Mesenchymal stem cell (in vitro differentiated cells and primary cell): ENCODE results near the gene METTL26.

Experiments
- DNase-seq: peaks from one replicate; pipeline ENCODE4 v3.0.0-alpha.2; 2013
- H2AFZ ChIP-seq: one replicate; pipeline ENCODE4 v1.6.1; 2013; ENCODE audit warnings: low read depth, mild to moderate bottlenecking, control low read depth, inconsistent platforms, low read length, moderate library complexity
- H2AK5ac ChIP-seq: 2 replicates; pipeline ENCODE4 v1.6.1; 2013; ENCODE audit warnings: low read length, moderate library complexity, mild to moderate bottlenecking, inconsistent platforms; ENCODE audit not compliant: severe bottlenecking
- H2BK120ac ChIP-seq: one replicate; pipeline ENCODE4 v1.6.1; 2013; ENCODE audit warnings: low read depth, mild to moderate bottlenecking, inconsistent platforms, low read length, moderate library complexity
- H2BK12ac ChIP-seq, 2 experiments: one replicate each; pipeline ENCODE4 v1.6.1; 2013; ENCODE audit warnings: inconsistent platforms in 2 of 2, low read length in 2 of 2, mild to moderate bottlenecking in 2 of 2, moderate library complexity in 2 of 2, control low read depth in 1 of 2
- H2BK15ac ChIP-seq: one replicate; pipeline ENCODE4 v1.6.1; 2013; ENCODE audit warnings: mild to moderate bottlenecking, low read depth, inconsistent platforms; ENCODE audit not compliant: poor library complexity, severe bottlenecking
- H2BK5ac ChIP-seq: 2 replicates; pipeline ENCODE4 v1.6.1; 2013; ENCODE audit warnings: low read depth, mild to moderate bottlenecking, low read length, control low read depth, inconsistent platforms; ENCODE audit not compliant: poor library complexity, severe bottlenecking
- H3K14ac ChIP-seq, 2 experiments: one replicate each; pipeline ENCODE4 v1.6.1; 2013; ENCODE audit warnings: inconsistent platforms in 2 of 2, low read length in 2 of 2, control low read depth in 1 of 2, mild to moderate bottlenecking in 1 of 2, moderate library complexity in 1 of 2
- H3K18ac ChIP-seq, 2 experiments: one replicate each; pipeline ENCODE4 v1.6.1; 2013; ENCODE audit warnings: inconsistent platforms in 2 of 2, low read length in 2 of 2, control low read depth in 1 of 2, low read depth in 1 of 2, mild to moderate bottlenecking in 1 of 2
- H3K23ac ChIP-seq, 2 experiments: one replicate each; pipeline ENCODE4 v1.6.1; 2013; ENCODE audit warnings: inconsistent platforms in 2 of 2, low read length in 2 of 2, mild to moderate bottlenecking in 2 of 2, moderate library complexity in 2 of 2, control low read depth in 1 of 2
- H3K27ac ChIP-seq: 2 replicates; pipeline ENCODE4 v1.5.1; 2013; ENCODE audit warnings: mild to moderate bottlenecking, moderate library complexity, low read length, control low read depth, inconsistent platforms; ENCODE audit not compliant: poor library complexity, severe bottlenecking
- H3K27me3 ChIP-seq, 2 experiments: 2 replicates each; pipeline versions ENCODE4 v1.6.1 to v1.7.0; 2013; ENCODE audit warnings: low read length in 2 of 2, mild to moderate bottlenecking in 2 of 2, moderate library complexity in 2 of 2, control low read depth in 1 of 2, inconsistent platforms in 1 of 2; ENCODE audit not compliant: control insufficient read depth in 1 of 2, insufficient read depth in 1 of 2
- H3K36me3 ChIP-seq, 2 experiments: 2 replicates each; pipeline versions ENCODE4 v1.6.1 to v1.7.0; 2013; ENCODE audit warnings: low read length in 2 of 2, control low read depth in 1 of 2, inconsistent platforms in 1 of 2, low read depth in 1 of 2, mild to moderate bottlenecking in 1 of 2; ENCODE audit not compliant: insufficient read depth in 2 of 2, control insufficient read depth in 1 of 2
- H3K4ac ChIP-seq, 2 experiments: one replicate each; pipeline ENCODE4 v1.6.1; 2013; ENCODE audit warnings: inconsistent platforms in 2 of 2, low read length in 2 of 2, mild to moderate bottlenecking in 2 of 2, moderate library complexity in 2 of 2, control low read depth in 1 of 2, low read depth in 1 of 2
- H3K4me1 ChIP-seq: 2 replicates; pipeline ENCODE4 v1.6.1; 2013; ENCODE audit warnings: low read depth, low read length, control low read depth; ENCODE audit not compliant: control insufficient read depth, insufficient read depth
- H3K4me2 ChIP-seq: 2 replicates; pipeline ENCODE4 v1.6.1; 2013; ENCODE audit warnings: low read length, mild to moderate bottlenecking, inconsistent platforms; ENCODE audit not compliant: poor library complexity, severe bottlenecking
- H3K4me3 ChIP-seq, 2 experiments: 2 replicates each; pipeline versions ENCODE4 v1.5.1 to v1.7.0; 2013; ENCODE audit warnings: low read length in 2 of 2, mild to moderate bottlenecking in 2 of 2, control low read depth in 1 of 2, low read depth in 1 of 2; ENCODE audit not compliant: insufficient read depth in 1 of 2
- H3K79me1 ChIP-seq: replicated peaks from 2 replicates; pipeline ENCODE4 v1.6.1; 2013; ENCODE audit warnings: mild to moderate bottlenecking, control low read depth, low read length, inconsistent platforms; ENCODE audit not compliant: poor library complexity, severe bottlenecking
- H3K9ac ChIP-seq: 2 replicates; pipeline ENCODE4 v1.7.0; 2013; ENCODE audit warnings: mild to moderate bottlenecking, low read length, moderate library complexity
- H3K9me3 ChIP-seq: 2 replicates; pipeline ENCODE4 v1.7.0; 2013; ENCODE audit warnings: mild to moderate bottlenecking, low read length; ENCODE audit not compliant: control insufficient read depth
- H4K8ac ChIP-seq: one replicate; pipeline ENCODE4 v1.6.1; 2013; ENCODE audit warnings: inconsistent platforms, mild to moderate bottlenecking, low read length, moderate library complexity
- H4K91ac ChIP-seq: one replicate; pipeline ENCODE4 v1.6.1; 2013; ENCODE audit warnings: mild to moderate bottlenecking, low read length, inconsistent platforms
- WGBS: methylation state at CpG from one replicate; pipeline ENCODE4 v1.1.7; 2013; ENCODE audit warnings: mixed read lengths; 5-methylcytosine and 5-hydroxymethylcytosine counted together

Gene METTL26

GRCh38 chr16:647173-647902, 11.2 kb upstream of the METTL26 start:
- no peak for DNase-seq
- Histone ChIP-seq H3K4me2 (no peak overlapping the region), H3K9me3 (no peaks in the 10 kb centered on the region), H2BK5ac (no peak overlapping the region), H2AFZ (no peak overlapping the region), H2AK5ac (no peak overlapping the region), H4K8ac (peak overlapping the region; percentile 27), H2BK15ac (no peak overlapping the region), H3K4me3 (no peak overlapping the region), H3K14ac (no peak overlapping the region), H3K36me3 (peaks cover 0 to 47% of the 10 kb centered on the region in 2 experiments), H3K4me1 (peaks cover 52% of the 10 kb centered on the region), H3K27ac (no peak overlapping the region), H2BK120ac (no peak overlapping the region), H3K23ac (no peak overlapping the region), H3K4ac (no peak overlapping the region), H3K18ac (no peak overlapping the region), H2BK12ac (no peak overlapping the region), H3K9ac (no peak overlapping the region), H4K91ac (no peak overlapping the region), H3K27me3 (no peaks in the 10 kb centered on the region), H3K79me1 (peaks cover 42% of the 10 kb centered on the region)
- 97% methylated on average over 21 of the region's 25 CpGs for WGBS

- Histone ChIP-seq H2BK12ac (no peak overlapping the region), H3K36me3 (peaks cover 0 to 41% of the 10 kb centered on the region in 2 experiments), H3K9me3 (no peaks in the 10 kb centered on the region), H3K4me3 (peak overlapping the region in 1 of 2 experiments; percentile 27), H3K23ac (no peak overlapping the region), H3K27me3 (no peaks in the 10 kb centered on the region), H3K79me1 (peaks cover 42% of the 10 kb centered on the region), H3K14ac (no peak overlapping the region), H3K27ac (no peak overlapping the region), H4K8ac (no peak overlapping the region), H3K4me2 (no peak overlapping the region), H2BK5ac (no peak overlapping the region), H3K4ac (no peak overlapping the region), H2AFZ (no peak overlapping the region), H2BK15ac (no peak overlapping the region), H2BK120ac (no peak overlapping the region), H2AK5ac (no peak overlapping the region), H3K18ac (no peak overlapping the region), H3K4me1 (peaks cover 58% of the 10 kb centered on the region), H4K91ac (no peak overlapping the region), H3K9ac (no peak overlapping the region)
- WGBS: 95% methylated on average over 22 of the region's 22 CpGs
- no peak for DNase-seq
These were observed 10.6 kb upstream of the METTL26 start for GRCh38 chr16:646679-647172.

DNA sequence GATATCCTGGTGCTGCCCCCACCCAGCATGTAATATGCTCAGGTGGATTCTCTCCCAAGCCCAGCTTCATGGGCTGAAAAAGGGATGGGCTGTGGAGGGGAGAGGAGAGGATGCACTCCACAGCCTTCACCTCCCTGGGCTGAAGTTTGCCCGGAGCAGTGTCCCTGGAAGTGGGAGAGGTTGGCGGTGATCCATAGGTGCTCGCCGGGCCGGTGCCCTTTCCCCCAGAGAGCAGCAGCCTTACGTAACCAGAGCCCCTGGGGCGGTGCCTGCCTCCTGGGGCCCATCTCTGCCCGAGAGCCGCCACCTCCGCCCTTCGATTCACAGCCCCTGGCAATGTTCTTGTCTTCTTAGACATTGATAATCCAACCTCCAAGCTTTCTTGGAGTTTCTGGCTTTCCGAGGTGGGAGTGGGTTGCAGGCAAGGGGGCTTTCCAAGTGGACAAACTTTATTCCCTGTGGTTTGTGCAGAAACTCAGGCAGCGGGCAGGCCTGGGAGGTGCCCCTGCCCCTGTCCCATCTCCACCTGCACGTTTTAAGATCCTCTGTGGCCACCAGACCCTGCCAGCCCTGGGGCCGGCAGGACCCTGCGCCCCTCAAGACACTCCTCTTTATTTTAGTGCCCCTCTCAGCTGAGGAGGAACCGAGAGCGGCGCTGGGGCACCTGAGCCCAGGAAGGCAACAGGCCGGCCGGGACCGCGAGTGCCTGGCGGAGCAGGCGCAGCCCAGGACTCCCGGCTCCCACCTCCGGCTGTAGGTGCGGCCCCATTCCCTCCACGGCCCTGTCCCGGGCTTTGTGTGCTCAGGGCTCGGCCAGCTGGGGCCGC, 10.0 kb upstream of the METTL26 start:
- H3K23ac ChIP-seq: no peak overlapping the region
- no peaks in the 10 kb centered on the region for H3K9me3 ChIP-seq
- H3K4me1 ChIP-seq: peaks cover 64% of the 10 kb centered on the region
- H3K18ac ChIP-seq: no peak overlapping the region
- H2AK5ac ChIP-seq: no peak overlapping the region
- H3K27me3 ChIP-seq: no peaks in the 10 kb centered on the region
- peak overlapping the region; percentile 15 for H3K9ac ChIP-seq
- no peak for DNase-seq
- H2BK5ac ChIP-seq: no peak overlapping the region
- H2BK15ac ChIP-seq: no peak overlapping the region
- H2BK120ac ChIP-seq: no peak overlapping the region
- no peak overlapping the region for H3K4me2 ChIP-seq
- no peak overlapping the region for H3K4me3 ChIP-seq
- H3K14ac ChIP-seq: no peak overlapping the region
- H3K79me1 ChIP-seq: peaks cover 40% of the 10 kb centered on the region
- H2AFZ ChIP-seq: no peak overlapping the region
- 91% methylated on average over 27 of the region's 32 CpGs for WGBS
- H2BK12ac ChIP-seq: no peak overlapping the region
- peaks cover 0 to 34% of the 10 kb centered on the region in 2 experiments for H3K36me3 ChIP-seq
- H4K8ac ChIP-seq: peak overlapping the region; percentile 3
- H3K27ac ChIP-seq: no peak overlapping the region
- no peak overlapping the region for H4K91ac ChIP-seq
- no peak overlapping the region for H3K4ac ChIP-seq

- Histone ChIP-seq H3K4me3 (no peak overlapping the region), H3K18ac (no peak overlapping the region), H2AK5ac (no peak overlapping the region), H3K27ac (no peak overlapping the region), H3K27me3 (no peaks in the 10 kb centered on the region), H2BK5ac (no peak overlapping the region), H2BK120ac (no peak overlapping the region), H3K14ac (no peak overlapping the region), H3K36me3 (peaks cover 0 to 27% of the 10 kb centered on the region in 2 experiments), H3K4me1 (peaks cover 63% of the 10 kb centered on the region), H4K91ac (no peak overlapping the region), H3K9ac (no peak overlapping the region), H3K23ac (no peak overlapping the region), H4K8ac (no peak overlapping the region), H2AFZ (no peak overlapping the region), H3K4ac (no peak overlapping the region), H2BK15ac (no peak overlapping the region), H3K9me3 (no peaks in the 10 kb centered on the region), H3K79me1 (peaks cover 37% of the 10 kb centered on the region), H2BK12ac (no peak overlapping the region), H3K4me2 (no peak overlapping the region)
- DNase-seq: no peak
- 96% methylated on average over 12 of the region's 12 CpGs for WGBS
These were observed 8.5 kb upstream of the METTL26 start for GRCh38 chr16:644556-644955.
